GM15510 (cell line): ENCODE data around the gene HEMGN.

Source experiments
- POLR2A ChIP-seq: IDR thresholded peaks from 3 replicates; pipeline ENCODE4 v1.6.1; 2011; ENCODE audit warnings: borderline replicate concordance; ENCODE audit not compliant: insufficient read length; ENCODE audit errors: extremely low read depth

The HEMGN gene

GRCh38 chr9:97921959-97922724 lies 15.8 kb downstream of the HEMGN start, which contains the start of gene TRMO:
TSS of gene TRMO (minus strand) at chr9:97922500. CDS start at chr9:97922493, 7 bp downstream.
- TF ChIP-seq POLR2A, result peak; percentile 75

GRCh38 chr9:97919217-97919813 lies 18.7 kb downstream of the HEMGN start:
- TF ChIP-seq POLR2A, result no peak

- TF ChIP-seq POLR2A, result no peak
Measured at GRCh38 chr9:97918611-97919010, 19.4 kb downstream of the HEMGN start.

- no peak for TF ChIP-seq POLR2A
Measured at GRCh38 chr9:97911970-97912369, 26.0 kb downstream of the HEMGN start.

GRCh38 chr9:97911528-97911927 lies 26.4 kb downstream of the HEMGN start:
- TF ChIP-seq POLR2A, result no peak

GRCh38 chr9:97910357-97910756 lies 27.6 kb downstream of the HEMGN start:
- no peak for TF ChIP-seq POLR2A

GRCh38 chr9:97908705-97909104 lies 29.3 kb downstream of the HEMGN start:
- TF ChIP-seq POLR2A, result no peak

GRCh38 chr9:97907632-97908031 lies 30.3 kb downstream of the HEMGN start:
- no peak for TF ChIP-seq POLR2A

GRCh38 chr9:97907046-97907445 lies 30.9 kb downstream of the HEMGN start:
- no peak for TF ChIP-seq POLR2A

GRCh38 chr9:97906236-97906831 lies 31.6 kb downstream of the HEMGN start:
- TF ChIP-seq POLR2A, result no peak

- no peak for TF ChIP-seq POLR2A
Measured at GRCh38 chr9:97905228-97905627, 32.7 kb downstream of the HEMGN start.

- TF ChIP-seq POLR2A, result no peak
Measured at GRCh38 chr9:97904725-97905124, 33.2 kb downstream of the HEMGN start.

GRCh38 chr9:97903177-97903576 lies 34.8 kb downstream of the HEMGN start:
- no peak for TF ChIP-seq POLR2A

- no peak for TF ChIP-seq POLR2A
Measured at GRCh38 chr9:97900738-97901565, 37.0 kb downstream of the HEMGN start.

GRCh38 chr9:97900103-97900737 lies 37.8 kb downstream of the HEMGN start:
- no peak for TF ChIP-seq POLR2A

- TF ChIP-seq POLR2A, result no peak
Measured at GRCh38 chr9:97895695-97896332, 42.2 kb downstream of the HEMGN start.
